Liver (tissue), 3 donors: ENCODE data around the gene FARS2.

Experiments
- GABPA ChIP-seq, 2 donors: IDR thresholded peaks in 1 of 2; conservative IDR thresholded peaks in 1 of 2; 2 replicates each; pipeline ENCODE4 v1.6.1; 2016; ENCODE audit warnings: antibody characterized with exemption in 2 of 2, mild to moderate bottlenecking in 1 of 2, moderate library complexity in 1 of 2
- HNF4G ChIP-seq: IDR thresholded peaks from 2 replicates; pipeline ENCODE4 v1.6.1; 2016; ENCODE audit warnings: antibody characterized with exemption
- RAD21 ChIP-seq, 2 donors: IDR thresholded peaks; 2 replicates each; pipeline ENCODE4 v1.6.1; 2016; ENCODE audit warnings: antibody characterized with exemption in 2 of 2, mild to moderate bottlenecking in 2 of 2
- SP1 ChIP-seq: IDR thresholded peaks from 2 replicates; pipeline ENCODE4 v1.6.1; 2018; ENCODE audit warnings: antibody characterized with exemption, mild to moderate bottlenecking
- TAF1 ChIP-seq: conservative IDR thresholded peaks from 2 replicates; pipeline ENCODE4 v1.6.1; 2016; ENCODE audit warnings: antibody characterized with exemption, mild to moderate bottlenecking
- TF ChIP-seq, protein P1 (sequence below): fragments of 150-350 bp; IDR thresholded peaks from 2 replicates; pipeline ENCODE4 v1.5.1; 2017; ENCODE audit warnings: improper control_type of control experiment, low read depth, low read length; ENCODE audit not compliant: missing input control
- TF ChIP-seq, protein P2 (sequence below): IDR thresholded peaks from 2 replicates; pipeline ENCODE4 v1.6.1; 2016; ENCODE audit warnings: antibody characterized with exemption
- TF ChIP-seq, protein P3 (sequence below): IDR thresholded peaks from 2 replicates; pipeline ENCODE4 v1.6.1; 2016; ENCODE audit warnings: antibody characterized with exemption
- donor health status: healthy.
- donor health status: healthy.

DNA sequence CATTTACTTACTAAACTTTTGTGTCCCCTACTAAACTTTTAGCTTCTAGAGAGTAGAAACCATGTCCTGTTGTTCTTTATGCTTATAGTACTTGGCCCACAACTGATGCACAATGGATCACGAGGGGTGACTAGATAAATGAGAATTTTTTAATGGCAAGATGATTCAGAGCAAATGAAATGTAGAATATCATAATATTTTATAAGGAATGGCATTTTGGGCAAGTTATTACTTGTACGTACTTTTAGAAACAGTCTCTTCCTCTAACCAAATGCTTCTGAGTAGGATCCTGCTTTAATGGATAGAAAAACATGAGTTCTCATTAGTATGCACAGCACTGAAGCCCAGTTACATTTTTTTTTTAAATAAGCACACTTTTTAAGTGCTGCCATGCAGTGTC lies 409.1 kb downstream of the FARS2 start:
- TF ChIP-seq, protein P1, sequence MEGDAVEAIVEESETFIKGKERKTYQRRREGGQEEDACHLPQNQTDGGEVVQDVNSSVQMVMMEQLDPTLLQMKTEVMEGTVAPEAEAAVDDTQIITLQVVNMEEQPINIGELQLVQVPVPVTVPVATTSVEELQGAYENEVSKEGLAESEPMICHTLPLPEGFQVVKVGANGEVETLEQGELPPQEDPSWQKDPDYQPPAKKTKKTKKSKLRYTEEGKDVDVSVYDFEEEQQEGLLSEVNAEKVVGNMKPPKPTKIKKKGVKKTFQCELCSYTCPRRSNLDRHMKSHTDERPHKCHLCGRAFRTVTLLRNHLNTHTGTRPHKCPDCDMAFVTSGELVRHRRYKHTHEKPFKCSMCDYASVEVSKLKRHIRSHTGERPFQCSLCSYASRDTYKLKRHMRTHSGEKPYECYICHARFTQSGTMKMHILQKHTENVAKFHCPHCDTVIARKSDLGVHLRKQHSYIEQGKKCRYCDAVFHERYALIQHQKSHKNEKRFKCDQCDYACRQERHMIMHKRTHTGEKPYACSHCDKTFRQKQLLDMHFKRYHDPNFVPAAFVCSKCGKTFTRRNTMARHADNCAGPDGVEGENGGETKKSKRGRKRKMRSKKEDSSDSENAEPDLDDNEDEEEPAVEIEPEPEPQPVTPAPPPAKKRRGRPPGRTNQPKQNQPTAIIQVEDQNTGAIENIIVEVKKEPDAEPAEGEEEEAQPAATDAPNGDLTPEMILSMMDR: no peak
- TF ChIP-seq SP1: no peak
- TF ChIP-seq GABPA (IDR thresholded peaks at IDR 0.05 in 1 of 2, conservative IDR thresholded peaks at IDR 0.05 in 1 of 2): no peak
- no peak for TF ChIP-seq TAF1
- no peak for TF ChIP-seq RAD21 (IDR thresholded peaks at IDR 0.05)
- TF ChIP-seq, protein P2, sequence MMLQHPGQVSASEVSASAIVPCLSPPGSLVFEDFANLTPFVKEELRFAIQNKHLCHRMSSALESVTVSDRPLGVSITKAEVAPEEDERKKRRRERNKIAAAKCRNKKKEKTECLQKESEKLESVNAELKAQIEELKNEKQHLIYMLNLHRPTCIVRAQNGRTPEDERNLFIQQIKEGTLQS: no peak
- TF ChIP-seq HNF4G: no peak
- TF ChIP-seq, protein P3, sequence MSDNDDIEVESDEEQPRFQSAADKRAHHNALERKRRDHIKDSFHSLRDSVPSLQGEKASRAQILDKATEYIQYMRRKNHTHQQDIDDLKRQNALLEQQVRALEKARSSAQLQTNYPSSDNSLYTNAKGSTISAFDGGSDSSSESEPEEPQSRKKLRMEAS: no peak
